HCT116 (cell line): ENCODE measurements around the gene GNG13. TPM values are rescaled to one million over a fixed set of nuclear protein-coding genes. Genes with fewer than 3 reads are reported as not detected.
A peak's percentile ranks its signal among the peaks of the same experiment; 100 is the strongest.

Source experiments
- ATAC-seq: fragments of 200-7000 bp; cut with Tn5 transposase; 2 replicates; pipeline ENCODE4 v1.9.1; 2020; ENCODE audit warnings: mild to moderate bottlenecking, moderate library complexity
- BruUV-seq: library from RNA; stranded (reverse); fragments of 400-500 nt; replicated peaks from 2 replicates; lab custom pipeline; 2021; lab: Mats Ljungman, UMichigan
- CTCF ChIA-PET: fragments of 300-600 bp; sonication (Branson Sonifier 250); formaldehyde crosslinking; loops from one replicate; lab custom pipeline; 2021; ENCODE audit warnings: antibody characterized with exemption; lab: Charles Lee
- POLR2A ChIA-PET: fragments of 300-600, 350-600 bp; sonication (Branson Sonifier 250); formaldehyde crosslinking; loops from one replicate; lab custom pipeline; 2021; ENCODE audit warnings: antibody characterized with exemption; lab: Charles Lee
- RAD21 ChIA-PET, 2 experiments: fragments of 300-600 bp; sonication (Branson Sonifier 250); formaldehyde crosslinking; loops; one replicate each; lab custom pipeline; 2023; ENCODE audit warnings: low total read pairs in 2 of 2; ENCODE audit not compliant: uncharacterized antibody in 2 of 2, unreplicated experiment in 2 of 2, low non-redundant PET in 1 of 2; lab: Charles Lee
- DNase-seq: peaks from one replicate; pipeline ENCODE4 v3.0.0-alpha.2; 2010; ENCODE audit warnings: low read depth, low spot score
- H2AFZ ChIP-seq: fragments of 200-600 bp; shearing (Covaris generic), sonication (generic); 2 replicates; pipeline ENCODE4 v1.6.1; 2017; ENCODE audit warnings: low read depth, mixed run types, mixed read lengths, antibody characterized with exemption, low read length; ENCODE audit not compliant: poor library complexity, severe bottlenecking
- H3K27ac ChIP-seq: 2 replicates; pipeline ENCODE4 v1.5.1; 2012; ENCODE audit warnings: low read depth, low read length
- H3K27me3 ChIP-seq: fragments of 200-600 bp; sonication (generic); 2 replicates; pipeline ENCODE4 v1.6.1; 2016; ENCODE audit warnings: mixed run types, low read length, mixed read lengths; ENCODE audit not compliant: insufficient read depth
- H3K36me3 ChIP-seq, 2 experiments: fragments of 200-500 bp in 1 of 2; fragments of 200-600 bp in 1 of 2; sonication (Bioruptor generic) in 1 of 2; sonication (generic) in 1 of 2; 2 replicates each; pipeline versions ENCODE4 v1.5.1 to v1.6.1; 2014 to 2016; ENCODE audit warnings: low read length in 2 of 2, inconsistent platforms in 1 of 2, mixed read lengths in 1 of 2, mixed run types in 1 of 2; ENCODE audit not compliant: insufficient read depth in 2 of 2, control insufficient read depth in 1 of 2
- H3K4me1 ChIP-seq, 2 experiments: fragments of 200-600 bp in 1 of 2; sonication (generic) in 1 of 2; 2 replicates each; pipeline versions ENCODE4 v1.5.1 to v1.6.1; 2012 to 2017; ENCODE audit warnings: low read length in 2 of 2, inconsistent platforms in 1 of 2, mild to moderate bottlenecking in 1 of 2, mixed read lengths in 1 of 2, mixed run types in 1 of 2, moderate library complexity in 1 of 2; ENCODE audit not compliant: insufficient read depth in 2 of 2, control insufficient read depth in 1 of 2
- H3K4me2 ChIP-seq: fragments of 200-600 bp; sonication (generic); 2 replicates; pipeline ENCODE4 v1.6.1; 2017; ENCODE audit warnings: mixed run types, low read length, mixed read lengths
- H3K4me3 ChIP-seq, 2 experiments: fragments of 200-600 bp in 1 of 2; sonication (generic) in 1 of 2; replicated peaks in 1 of 2; 2 replicates each; pipeline ENCODE4 v1.5.1; 2011 to 2016; ENCODE audit warnings: low read length in 2 of 2, control low read depth in 1 of 2, low read depth in 1 of 2, mild to moderate bottlenecking in 1 of 2, mixed read lengths in 1 of 2, mixed run types in 1 of 2
- H3K79me2 ChIP-seq: fragments of 200-600 bp; sonication (generic); 2 replicates; pipeline ENCODE4 v1.6.1; 2017; ENCODE audit warnings: mild to moderate bottlenecking, mixed run types, low read length, moderate library complexity, mixed read lengths; ENCODE audit not compliant: insufficient read depth
- H3K9ac ChIP-seq: fragments of 200-600 bp; sonication (generic); 2 replicates; pipeline ENCODE4 v1.6.1; 2016; ENCODE audit warnings: low read length, mixed read lengths
- H3K9me2 ChIP-seq: fragments of 200-600 bp; sonication (generic), shearing (Covaris generic); 2 replicates; pipeline ENCODE4 v1.6.1; 2017; ENCODE audit warnings: mixed run types, mild to moderate bottlenecking, moderate library complexity; ENCODE audit not compliant: insufficient read depth
- H3K9me3 ChIP-seq, 2 experiments: fragments of 200-500 bp in 1 of 2; fragments of 200-600 bp in 1 of 2; sonication (Bioruptor generic) in 1 of 2; sonication (generic) in 1 of 2; 2 replicates each; pipeline ENCODE4 v1.6.1; 2014 to 2017; ENCODE audit warnings: low read length in 2 of 2, mixed read lengths in 2 of 2, inconsistent platforms in 1 of 2, low read depth in 1 of 2, mild to moderate bottlenecking in 1 of 2, mixed run types in 1 of 2, moderate library complexity in 1 of 2; ENCODE audit not compliant: control insufficient read depth in 1 of 2, insufficient read depth in 1 of 2
- H4K20me1 ChIP-seq: fragments of 200-600 bp; sonication (generic), shearing (Covaris generic); 2 replicates; pipeline ENCODE4 v1.6.1; 2017; ENCODE audit warnings: mixed run types, mild to moderate bottlenecking, moderate library complexity; ENCODE audit not compliant: insufficient read depth
- ELF1 ChIP-seq: IDR thresholded peaks from 2 replicates; pipeline ENCODE4 v1.6.1; 2012; ENCODE audit warnings: low read depth, borderline replicate concordance
- FOSL1 ChIP-seq: IDR thresholded peaks from 2 replicates; pipeline ENCODE4 v1.6.1; 2012; ENCODE audit warnings: low read depth
- JUND ChIP-seq: IDR thresholded peaks from 2 replicates; pipeline ENCODE4 v1.6.1; 2012
- MAX ChIP-seq: IDR thresholded peaks from 2 replicates; pipeline ENCODE4 v1.6.1; 2012
- POLR2A ChIP-seq: IDR thresholded peaks from 2 replicates; pipeline ENCODE4 v1.7.0; 2011; ENCODE audit warnings: borderline replicate concordance; ENCODE audit not compliant: insufficient read depth, insufficient read length; ENCODE audit errors: extremely low read depth
- SP1 ChIP-seq: IDR thresholded peaks from 2 replicates; pipeline ENCODE4 v1.6.1; 2012; ENCODE audit warnings: low read depth
- YY1 ChIP-seq: IDR thresholded peaks from 2 replicates; pipeline ENCODE4 v1.6.1; 2011; ENCODE audit warnings: low read length, low read depth, moderate library complexity, mild to moderate bottlenecking; ENCODE audit not compliant: insufficient replicate concordance; ENCODE audit errors: extremely low read depth
- ZBTB33 ChIP-seq: IDR thresholded peaks from 2 replicates; pipeline ENCODE4 v1.6.1; 2011; ENCODE audit warnings: mild to moderate bottlenecking, low read length, moderate library complexity; ENCODE audit not compliant: insufficient replicate concordance; ENCODE audit errors: extremely low read depth
- ZFX ChIP-seq: fragments of 450-650 bp; IDR thresholded peaks from 2 replicates; pipeline ENCODE4 v1.6.1; 2017
- intact Hi-C: fragments of 100-400 bp; cut with micrococcal nuclease; formaldehyde crosslinking; loops from 2 replicates; pipeline ENCODE4 v1.10.0; 2022
- total RNA-seq: library from RNA; stranded (reverse); gene quantifications from one replicate; pipeline ENCODE4 v1.2.1, GENCODE V29; 2021; ENCODE audit not compliant: unreplicated experiment

Gene GNG13
- total RNA-seq, 1 experiment from 2014 or later, result not detected

GRCh38 chr16:762595-763268, 37.8 kb downstream of the GNG13 start:
- ChIA-PET POLR2A (no interaction called here), CTCF (interaction anchor here (2.3 kb wide), 1 partner anchor 18 kb away, joined by 11 read pairs; no protein-coding TSS in a partner anchor), RAD21 (no interaction called here)
- ATAC-seq (no peak), DNase-seq (no peak)
- Histone ChIP-seq H3K36me3 (peaks cover 7 to 11% of the 10 kb centered on the region in 2 experiments; a peak in 3 of 4 replicates), H3K4me2 (peak overlapping the region; percentile 99), H4K20me1 (no peaks in the 10 kb centered on the region), H3K79me2 (peaks cover 26% of the 10 kb centered on the region), H3K9me3 (no peaks in the 10 kb centered on the region), H3K4me1 (peaks cover 34 to 47% of the 10 kb centered on the region in 2 experiments), H3K4me3 (peak overlapping the region in 1 of 2 experiments; percentile 95; a peak in 3 of 4 replicates), H3K9me2 (no peaks in the 10 kb centered on the region), H3K27me3 (no peaks in the 10 kb centered on the region), H3K27ac (peak overlapping the region; percentile 97), H2AFZ (no peak overlapping the region), H3K9ac (peak overlapping the region; percentile 95; the same call in 1 of the 2 replicates)
- BruUV-seq, result no TSS peak
- intact Hi-C loops, result no loop called here
- TF ChIP-seq ELF1 (no peak), JUND (no peak), FOSL1 (no peak), ZBTB33 (no peak), YY1 (no peak), ZFX (no peak), MAX (no peak), POLR2A (no peak), SP1 (no peak)
